Astrocyte of the cerebellum (primary cell): ENCODE results near the gene HUWE1.
A peak's percentile ranks its signal among the peaks of the same experiment; 100 is the strongest.

Source experiments
- DNase-seq: peaks from one replicate; pipeline ENCODE4 v3.0.0-alpha.2; 2011; ENCODE audit warnings: low read depth
- H3K4me3 ChIP-seq: 2 replicates; pipeline ENCODE4 v1.5.1; 2011; ENCODE audit warnings: mild to moderate bottlenecking, low read depth, low read length, moderate library complexity
- in situ Hi-C: cut with HindIII; loops from 2 replicates; pipeline ENCODE4 v1.10.0; 2017; ENCODE audit warnings: low sequenced_read_pairs
- TF ChIP-seq, protein P1 (sequence below): IDR thresholded peaks from 2 replicates; pipeline ENCODE4 v1.5.1; 2012; ENCODE audit warnings: low read length, low read depth, moderate library complexity, mild to moderate bottlenecking; ENCODE audit errors: missing control alignments

HUWE1 gene

DNA sequence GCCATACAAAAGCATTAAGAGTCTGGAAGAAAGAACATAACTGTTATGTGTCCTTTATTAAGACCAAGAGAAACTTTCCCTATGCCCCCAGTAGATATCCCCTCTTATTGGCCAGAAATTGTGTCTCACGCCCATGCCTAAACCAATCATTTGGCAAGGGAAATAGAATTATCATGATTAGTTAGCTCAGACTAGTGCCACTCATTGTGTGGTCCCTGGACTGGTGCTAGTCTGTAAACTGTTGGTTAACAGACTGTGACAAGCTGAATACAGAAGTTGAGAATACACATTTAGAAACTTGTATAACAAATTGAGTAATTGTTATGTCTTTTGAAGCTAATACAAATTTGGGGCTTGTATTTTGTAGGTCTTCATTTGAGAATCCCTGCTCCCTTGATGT lies 8.1 kb upstream of the HUWE1 start:
- in situ Hi-C loops = no loop called here
- H3K4me3 ChIP-seq = no peak overlapping the region
- TF ChIP-seq, protein P1, sequence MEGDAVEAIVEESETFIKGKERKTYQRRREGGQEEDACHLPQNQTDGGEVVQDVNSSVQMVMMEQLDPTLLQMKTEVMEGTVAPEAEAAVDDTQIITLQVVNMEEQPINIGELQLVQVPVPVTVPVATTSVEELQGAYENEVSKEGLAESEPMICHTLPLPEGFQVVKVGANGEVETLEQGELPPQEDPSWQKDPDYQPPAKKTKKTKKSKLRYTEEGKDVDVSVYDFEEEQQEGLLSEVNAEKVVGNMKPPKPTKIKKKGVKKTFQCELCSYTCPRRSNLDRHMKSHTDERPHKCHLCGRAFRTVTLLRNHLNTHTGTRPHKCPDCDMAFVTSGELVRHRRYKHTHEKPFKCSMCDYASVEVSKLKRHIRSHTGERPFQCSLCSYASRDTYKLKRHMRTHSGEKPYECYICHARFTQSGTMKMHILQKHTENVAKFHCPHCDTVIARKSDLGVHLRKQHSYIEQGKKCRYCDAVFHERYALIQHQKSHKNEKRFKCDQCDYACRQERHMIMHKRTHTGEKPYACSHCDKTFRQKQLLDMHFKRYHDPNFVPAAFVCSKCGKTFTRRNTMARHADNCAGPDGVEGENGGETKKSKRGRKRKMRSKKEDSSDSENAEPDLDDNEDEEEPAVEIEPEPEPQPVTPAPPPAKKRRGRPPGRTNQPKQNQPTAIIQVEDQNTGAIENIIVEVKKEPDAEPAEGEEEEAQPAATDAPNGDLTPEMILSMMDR = no peak
- no peak for DNase-seq

DNA sequence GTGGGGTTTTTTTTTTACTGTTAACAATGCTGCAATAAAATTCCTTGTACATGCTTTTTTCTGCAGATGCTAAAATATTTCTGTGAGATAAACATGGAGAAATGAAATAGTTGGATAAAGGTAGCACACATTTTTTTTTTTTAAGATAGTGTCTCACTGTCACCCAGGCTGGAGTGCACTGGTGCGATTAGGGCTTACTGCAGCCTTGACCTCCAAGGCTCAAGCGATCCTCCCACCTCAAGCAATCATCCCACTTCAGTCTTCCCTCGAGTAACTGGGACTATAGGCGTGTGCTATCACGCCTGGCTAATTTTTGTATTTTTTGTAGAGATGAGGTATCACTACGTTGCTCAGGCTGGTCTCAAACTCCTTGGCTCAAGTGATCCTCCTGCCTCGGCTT lies 1.8 kb upstream of the HUWE1 start:
- no peak overlapping the region for H3K4me3 ChIP-seq
- DNase-seq = no peak
- TF ChIP-seq, protein P1 = no peak
- in situ Hi-C loops = no loop called here

DNA sequence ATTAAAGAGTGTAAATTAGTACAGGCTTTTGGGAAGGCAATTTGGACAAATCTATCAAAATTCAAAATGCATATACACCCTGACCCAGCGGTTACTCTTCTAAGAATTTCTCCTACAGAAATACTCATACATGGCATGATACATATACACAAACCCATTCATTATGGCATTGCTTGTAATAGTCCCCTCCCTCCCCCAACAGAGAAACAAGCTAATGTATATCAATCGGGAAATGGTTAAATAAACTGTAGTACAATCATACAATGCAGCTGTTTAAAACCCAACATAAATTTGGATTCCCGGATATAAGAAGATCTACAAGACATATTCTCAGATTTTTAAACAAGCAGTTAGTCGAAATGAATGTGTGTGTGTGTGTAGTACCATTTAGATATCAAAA lies 808 bp downstream of the HUWE1 start:
- peak overlapping the region; percentile 63 for H3K4me3 ChIP-seq
- TF ChIP-seq, protein P1 = no peak
- in situ Hi-C loops = no loop called here
- DNase-seq = no peak

DNA sequence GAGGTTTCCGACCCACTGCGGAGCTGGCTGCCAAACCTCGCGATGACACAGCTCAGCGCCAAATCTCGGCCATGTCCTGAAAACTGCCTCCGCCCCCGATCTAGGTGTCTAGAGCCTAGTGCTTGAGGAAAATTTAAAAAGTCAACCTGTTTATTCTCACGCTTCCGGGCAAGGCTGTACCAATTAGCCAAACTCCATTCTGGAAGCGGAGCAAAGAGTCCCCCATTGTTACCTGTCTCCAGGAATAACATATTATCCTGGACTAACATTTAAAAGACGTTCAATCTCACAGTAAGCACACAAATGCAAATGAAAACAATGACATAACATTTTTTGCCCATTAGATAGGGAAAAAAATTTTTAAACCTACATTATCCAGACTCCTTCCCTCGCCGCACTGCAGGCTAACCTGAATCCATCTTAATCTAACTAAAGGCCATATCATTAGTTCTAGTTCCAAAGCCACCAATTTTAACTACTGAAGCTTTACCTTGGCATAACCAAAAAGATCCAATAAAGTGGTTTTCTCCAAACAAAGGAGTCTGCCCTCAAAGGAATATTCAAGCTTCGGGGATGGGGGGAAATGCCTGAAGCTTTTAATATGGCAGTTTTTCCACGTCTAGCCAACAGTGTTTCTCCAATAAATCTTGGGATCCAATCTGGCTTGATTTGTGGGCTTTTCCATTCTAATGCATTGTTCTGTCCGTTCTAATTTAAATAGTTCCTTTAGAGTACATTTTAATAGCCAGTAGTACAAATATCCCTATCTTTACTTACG lies 1.9 kb downstream of the HUWE1 start:
- TF ChIP-seq, protein P1 = no peak
- in situ Hi-C loops = no loop called here
- DNase-seq = no peak

DNA sequence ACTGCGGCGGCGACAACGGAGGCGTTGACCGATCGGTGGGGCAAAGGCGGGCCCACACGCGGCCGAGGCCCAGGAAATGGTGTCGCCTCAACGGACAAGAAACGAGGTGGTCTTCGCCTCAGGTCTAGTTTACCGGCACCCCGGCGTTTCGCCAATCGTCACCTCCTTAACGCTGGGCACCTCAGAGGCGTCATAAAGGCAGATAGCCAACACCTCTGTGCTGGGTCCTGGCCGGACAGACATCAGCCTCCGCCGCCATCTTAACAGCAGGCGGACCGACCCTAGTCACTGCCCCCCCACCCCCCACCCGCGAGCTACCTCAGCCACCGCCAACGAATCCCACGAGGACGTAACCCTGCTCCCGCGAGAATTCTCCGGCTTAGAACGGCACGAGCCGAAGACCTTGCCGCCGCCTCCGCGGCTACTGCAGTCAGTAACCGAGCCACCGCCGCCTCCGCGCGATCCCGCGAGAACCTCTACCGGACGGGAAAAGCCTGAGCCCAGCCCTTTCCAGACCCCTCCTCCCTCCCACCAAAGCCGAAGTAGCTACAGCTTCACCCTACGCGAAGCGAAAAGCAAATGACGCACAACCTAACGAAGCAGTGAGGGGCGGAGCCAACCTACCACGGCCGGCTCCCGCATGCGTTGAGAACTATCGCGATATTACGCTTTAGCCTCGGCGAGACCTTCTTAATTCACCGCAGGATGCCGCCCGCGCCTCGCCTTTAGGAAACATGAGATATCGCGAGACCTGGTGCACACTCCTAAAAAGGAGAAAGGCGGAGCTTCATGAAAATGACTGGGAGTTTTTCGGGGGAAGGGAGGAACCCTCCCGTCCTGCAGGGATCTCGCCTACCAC lies 2.7 kb downstream of the HUWE1 start:
- in situ Hi-C loops = no loop called here
- H3K4me3 ChIP-seq = peak overlapping the region; percentile 65
- TF ChIP-seq, protein P1 = no peak
- DNase-seq = peak; percentile 97

More for the DNA sequence above, 1.9 kb downstream of the HUWE1 start:
- H3K4me3 ChIP-seq = peak overlapping the region; percentile 63

DNA sequence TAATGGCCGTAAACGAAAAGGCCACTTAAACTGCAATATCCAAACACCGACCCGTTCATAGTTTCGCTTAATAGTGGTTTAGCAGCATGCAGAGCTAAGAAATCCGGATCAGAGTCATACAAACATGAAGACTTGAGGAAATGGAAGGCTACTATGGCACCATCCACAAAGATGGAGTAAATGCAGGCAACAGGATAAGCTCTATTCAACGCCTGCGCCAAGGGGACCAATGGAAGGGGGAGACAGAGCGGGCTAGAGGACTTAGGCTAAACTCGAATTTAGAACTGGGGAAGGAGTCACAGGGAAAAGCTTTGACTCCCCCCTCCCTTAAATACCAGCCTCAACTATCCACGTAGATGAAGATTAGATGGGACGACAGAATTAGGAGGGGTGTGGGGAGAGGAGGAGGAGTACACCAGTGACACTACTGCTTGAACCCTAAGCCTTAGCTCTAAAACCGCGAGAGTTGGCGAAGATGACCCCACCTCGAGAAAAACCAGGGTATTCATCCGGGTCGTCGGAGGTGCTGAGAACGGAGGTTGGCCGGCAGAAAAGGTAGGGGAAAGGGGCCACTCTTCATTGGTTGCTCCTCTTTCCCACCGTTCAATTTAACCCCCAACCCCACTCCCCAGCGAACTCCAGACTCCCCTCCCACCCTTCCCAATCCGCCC lies 3.5 kb downstream of the HUWE1 start:
- peak overlapping the region; percentile 65 for H3K4me3 ChIP-seq
- no peak for DNase-seq
- TF ChIP-seq, protein P1 = no peak
- in situ Hi-C loops = no loop called here
